Fibroblast of lung (primary cell): ENCODE results near the gene CEP128. TPM values are rescaled to one million over a fixed set of nuclear protein-coding genes. Genes with fewer than 3 reads are reported as not detected.
A peak's percentile ranks its signal among the peaks of the same experiment; 100 is the strongest.

Experiments used
- DNase-seq, 2 donors: peaks; one replicate each; pipeline versions ENCODE4 v3.0.0 to v3.0.0-alpha.2; 2010; ENCODE audit warnings: low read depth in 2 of 2
- H2AFZ ChIP-seq: 2 replicates; pipeline ENCODE4 v1.5.1; 2012; ENCODE audit warnings: low read length, control low read depth, inconsistent platforms
- H3K27ac ChIP-seq: 2 replicates; pipeline ENCODE4 v1.5.1; 2011; ENCODE audit warnings: low read length, control low read depth; ENCODE audit not compliant: insufficient read depth
- H3K27me3 ChIP-seq: 2 replicates; pipeline ENCODE4 v1.5.1; 2011; ENCODE audit warnings: mild to moderate bottlenecking, low read length; ENCODE audit not compliant: control insufficient read depth, insufficient read depth
- H3K36me3 ChIP-seq: 2 replicates; pipeline ENCODE4 v1.5.1; 2011; ENCODE audit warnings: low read length; ENCODE audit not compliant: control insufficient read depth, insufficient read depth
- H3K4me1 ChIP-seq: 2 replicates; pipeline ENCODE4 v1.5.1; 2011; ENCODE audit warnings: low read length; ENCODE audit not compliant: control insufficient read depth, insufficient read depth; ENCODE audit errors: extremely low read depth
- H3K4me2 ChIP-seq: 2 replicates; pipeline ENCODE4 v1.5.1; 2011; ENCODE audit warnings: low read length, control low read depth; ENCODE audit not compliant: insufficient read depth; ENCODE audit errors: extremely low read depth
- H3K4me3 ChIP-seq, 4 experiments: fragments of 200-600 bp in 1 of 4; sonication (generic) in 1 of 4; replicated peaks in 1 of 4; 2 replicates each; pipeline ENCODE4 v1.5.1; 2011 to 2016; ENCODE audit warnings: low read length in 4 of 4, low read depth in 3 of 4, mild to moderate bottlenecking in 3 of 4, control low read depth in 2 of 4, inconsistent platforms in 1 of 4, mixed read lengths in 1 of 4; ENCODE audit not compliant: insufficient read depth in 1 of 4; ENCODE audit errors: control extremely low read depth in 1 of 4
- H3K79me2 ChIP-seq: 2 replicates; pipeline ENCODE4 v1.5.1; 2012; ENCODE audit warnings: mild to moderate bottlenecking, low read length, inconsistent platforms; ENCODE audit not compliant: control insufficient read depth, insufficient read depth
- H3K9ac ChIP-seq: 2 replicates; pipeline ENCODE4 v1.5.1; 2011; ENCODE audit warnings: mild to moderate bottlenecking, low read length, control low read depth; ENCODE audit not compliant: insufficient read depth
- H3K9me3 ChIP-seq: 2 replicates; pipeline ENCODE4 v1.5.1; 2012; ENCODE audit warnings: low read depth, low read length; ENCODE audit not compliant: control insufficient read depth, insufficient read depth
- H4K20me1 ChIP-seq: 2 replicates; pipeline ENCODE4 v1.5.1; 2011; ENCODE audit warnings: low read length; ENCODE audit not compliant: control insufficient read depth, insufficient read depth; ENCODE audit errors: extremely low read depth
- EZH2 ChIP-seq: IDR thresholded peaks from 2 replicates; pipeline ENCODE4 v1.5.1; 2012; ENCODE audit warnings: low read length, control low read depth, mild to moderate bottlenecking; ENCODE audit errors: missing control alignments
- polyA plus RNA-seq, 2 donors: library from polyadenylated mRNA; depleted of rRNA in 1 of 2; stranded (reverse) in 1 of 2; unstranded in 1 of 2; fragments of >200 nt; gene quantifications; 2 replicates each; pipeline ENCODE4 v1.2.1, GENCODE V29; 2011 to 2012; ENCODE audit warnings: missing spikeins in 1 of 2
- total RNA-seq: library from RNA; depleted of rRNA; stranded (reverse); fragments of >200 nt; gene quantifications from 2 replicates; pipeline ENCODE4 v1.2.1, GENCODE V29; 2014
- TF ChIP-seq, protein P1 (sequence below), 2 donors: IDR thresholded peaks in 1 of 2; conservative IDR thresholded peaks in 1 of 2; 1 replicate in 1 of 2; 2 replicates in 1 of 2; pipeline ENCODE4 v1.5.1; 2011 to 2012; ENCODE audit warnings: low read length in 2 of 2, control low read depth in 1 of 2, inconsistent platforms in 1 of 2, low read depth in 1 of 2, mild to moderate bottlenecking in 1 of 2

CEP128 gene
- total and polyA plus RNA-seq, 2 donors (not counting 1 experiment from before 2014, with no cell fraction given): 1.3 to 7.8 TPM

DNA sequence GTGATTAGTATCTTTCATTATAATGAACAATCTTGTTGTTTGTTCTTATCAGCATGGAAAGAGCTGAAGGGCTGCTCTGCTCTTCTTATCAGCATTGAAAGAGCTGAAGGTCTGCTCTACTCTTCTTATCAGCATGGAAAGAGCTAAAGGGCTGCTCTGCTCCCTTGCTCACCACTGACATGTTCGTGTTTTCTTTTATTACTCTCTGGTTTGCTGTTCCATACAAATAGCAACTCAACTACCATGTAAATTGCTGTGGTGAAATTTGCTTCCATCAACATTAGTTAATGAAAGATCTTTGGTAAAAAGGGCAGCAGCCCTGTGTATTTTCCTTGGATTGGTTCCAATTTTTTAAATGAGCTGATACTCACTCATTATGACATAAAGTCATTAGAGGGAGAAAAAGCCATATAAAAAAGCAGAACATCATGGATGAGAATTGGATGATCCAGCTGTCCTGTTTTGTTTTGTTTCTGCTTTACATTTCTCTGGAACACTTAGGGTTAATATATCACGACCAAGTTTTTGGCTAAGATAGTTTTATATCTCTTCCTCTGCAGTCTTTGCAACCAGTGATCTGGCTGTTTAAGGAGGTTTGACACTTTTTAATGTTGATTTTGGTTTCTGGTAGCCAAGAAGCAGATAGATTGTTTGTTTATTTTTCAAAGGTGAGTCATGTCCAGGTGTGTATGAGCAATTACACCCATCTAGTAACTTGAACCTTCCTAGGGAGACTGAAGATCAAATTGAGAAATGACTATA is 356.6 kb downstream of the CEP128 start:
- Histone ChIP-seq H3K27me3 (no peaks in the 10 kb centered on the region), H3K4me3 (no peak overlapping the region), H3K36me3 (no peaks in the 10 kb centered on the region), H3K27ac (no peak overlapping the region), H3K9ac (no peak overlapping the region), H4K20me1 (no peaks in the 10 kb centered on the region), H2AFZ (no peak overlapping the region), H3K79me2 (no peaks in the 10 kb centered on the region), H3K4me1 (no peaks in the 10 kb centered on the region), H3K9me3 (no peaks in the 10 kb centered on the region), H3K4me2 (no peak overlapping the region)
- TF ChIP-seq, protein P1, sequence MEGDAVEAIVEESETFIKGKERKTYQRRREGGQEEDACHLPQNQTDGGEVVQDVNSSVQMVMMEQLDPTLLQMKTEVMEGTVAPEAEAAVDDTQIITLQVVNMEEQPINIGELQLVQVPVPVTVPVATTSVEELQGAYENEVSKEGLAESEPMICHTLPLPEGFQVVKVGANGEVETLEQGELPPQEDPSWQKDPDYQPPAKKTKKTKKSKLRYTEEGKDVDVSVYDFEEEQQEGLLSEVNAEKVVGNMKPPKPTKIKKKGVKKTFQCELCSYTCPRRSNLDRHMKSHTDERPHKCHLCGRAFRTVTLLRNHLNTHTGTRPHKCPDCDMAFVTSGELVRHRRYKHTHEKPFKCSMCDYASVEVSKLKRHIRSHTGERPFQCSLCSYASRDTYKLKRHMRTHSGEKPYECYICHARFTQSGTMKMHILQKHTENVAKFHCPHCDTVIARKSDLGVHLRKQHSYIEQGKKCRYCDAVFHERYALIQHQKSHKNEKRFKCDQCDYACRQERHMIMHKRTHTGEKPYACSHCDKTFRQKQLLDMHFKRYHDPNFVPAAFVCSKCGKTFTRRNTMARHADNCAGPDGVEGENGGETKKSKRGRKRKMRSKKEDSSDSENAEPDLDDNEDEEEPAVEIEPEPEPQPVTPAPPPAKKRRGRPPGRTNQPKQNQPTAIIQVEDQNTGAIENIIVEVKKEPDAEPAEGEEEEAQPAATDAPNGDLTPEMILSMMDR (conservative IDR thresholded peaks at IDR 0.05 in 1 of 2, IDR thresholded peaks at IDR 0.05 in 1 of 2; ENCODE audit: low read depth in 1 of 2, low read length in 2 of 2): no peak
- no peak for TF ChIP-seq EZH2
- peak; percentile 51 to 89 for DNase-seq

DNA sequence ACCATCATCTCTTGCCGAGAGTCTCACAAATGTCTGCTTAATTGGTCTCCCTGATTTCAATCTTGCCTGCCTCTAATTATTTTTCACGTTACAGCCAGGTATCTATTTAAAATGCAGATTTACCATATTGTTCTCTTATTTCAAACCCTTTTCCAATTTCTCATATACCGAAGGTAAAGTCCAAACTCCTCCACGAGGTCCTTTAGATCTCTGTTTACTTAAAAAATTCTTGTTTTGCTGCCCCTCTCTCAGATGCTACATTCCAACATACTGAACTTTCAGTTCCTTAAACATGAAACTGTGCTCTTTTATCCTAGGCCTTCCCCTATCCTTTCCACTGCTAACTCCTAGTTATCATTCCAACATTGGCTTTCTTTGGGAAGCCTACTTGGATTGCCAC is 363.9 kb downstream of the CEP128 start:
- DNase-seq: no peak
- Histone ChIP-seq H3K36me3 (no peaks in the 10 kb centered on the region), H2AFZ (no peak overlapping the region), H3K27ac (no peak overlapping the region), H3K9ac (no peak overlapping the region), H3K4me1 (no peaks in the 10 kb centered on the region), H4K20me1 (no peaks in the 10 kb centered on the region), H3K27me3 (no peaks in the 10 kb centered on the region), H3K9me3 (no peaks in the 10 kb centered on the region), H3K4me3 (no peak overlapping the region), H3K79me2 (no peaks in the 10 kb centered on the region), H3K4me2 (no peak overlapping the region)
- no peak for TF ChIP-seq EZH2
- TF ChIP-seq, protein P1 (conservative IDR thresholded peaks at IDR 0.05 in 1 of 2, IDR thresholded peaks at IDR 0.05 in 1 of 2; ENCODE audit: low read depth in 1 of 2, low read length in 2 of 2): no peak

DNA sequence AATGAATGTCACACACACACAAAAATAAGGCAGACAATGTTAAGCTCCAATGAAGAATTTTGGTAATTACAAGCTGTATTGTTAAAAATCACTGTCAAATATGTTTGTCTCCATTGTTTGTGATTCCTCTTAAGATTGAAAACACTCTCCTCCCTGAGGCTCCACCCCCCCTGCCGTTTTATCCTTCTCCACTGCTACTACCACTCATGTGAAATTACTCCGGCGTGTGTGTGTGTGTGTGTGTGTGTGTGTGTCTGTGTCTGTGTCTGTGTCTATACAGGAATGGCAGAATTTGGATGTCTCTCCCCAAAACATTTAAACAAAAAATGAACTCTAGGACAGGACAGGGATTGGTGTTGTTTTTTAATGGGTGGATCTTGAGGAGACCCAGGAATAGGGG is 365.1 kb downstream of the CEP128 start:
- no peak for DNase-seq
- Histone ChIP-seq H3K4me3 (no peak overlapping the region), H3K4me2 (no peak overlapping the region), H3K79me2 (no peaks in the 10 kb centered on the region), H3K9me3 (no peaks in the 10 kb centered on the region), H3K27me3 (no peaks in the 10 kb centered on the region), H3K9ac (no peak overlapping the region), H3K27ac (no peak overlapping the region), H2AFZ (no peak overlapping the region), H3K4me1 (no peaks in the 10 kb centered on the region), H3K36me3 (no peaks in the 10 kb centered on the region), H4K20me1 (no peaks in the 10 kb centered on the region)
- TF ChIP-seq, protein P1 (conservative IDR thresholded peaks at IDR 0.05 in 1 of 2, IDR thresholded peaks at IDR 0.05 in 1 of 2; ENCODE audit: low read depth in 1 of 2, low read length in 2 of 2): no peak
